Mesothelial cell of epicardium (in vitro differentiated cells): ENCODE data around the gene MCF2L. TPM values are rescaled to one million over a fixed set of nuclear protein-coding genes. Genes with fewer than 3 reads are reported as not detected.

ENCODE experiments used
- DNase-seq, 2 experiments: peaks; one replicate each; pipeline ENCODE4 v3.0.0; 2021; ENCODE audit warnings: low spot score in 2 of 2; ENCODE audit not compliant: unreplicated experiment in 2 of 2
- H3K27ac Mint-ChIP-seq: 2 replicates; pipeline ENCODE4 v1.8.0; 2021; ENCODE audit warnings: mixed read lengths
- H3K27me3 Mint-ChIP-seq: 2 replicates; pipeline ENCODE4 v1.8.0; 2021; ENCODE audit warnings: low read depth, mixed read lengths
- H3K36me3 Mint-ChIP-seq: 2 replicates; pipeline ENCODE4 v1.8.0; 2021; ENCODE audit warnings: mixed read lengths
- H3K4me1 Mint-ChIP-seq: 2 replicates; pipeline ENCODE4 v1.8.0; 2021; ENCODE audit warnings: mixed read lengths
- H3K4me3 Mint-ChIP-seq: 2 replicates; pipeline ENCODE4 v1.8.0; 2021; ENCODE audit warnings: mild to moderate bottlenecking, moderate library complexity, mixed read lengths
- H3K9me3 Mint-ChIP-seq: 2 replicates; pipeline ENCODE4 v1.8.0; 2021; ENCODE audit warnings: mixed read lengths
- total RNA-seq: library from RNA; stranded (reverse); gene quantifications from 3 replicates; pipeline ENCODE4 v1.2.1, GENCODE V29; 2021
- TF ChIP-seq, protein P1 (sequence below): fragments of 200-600 bp; sonication (generic); IDR thresholded peaks from one replicate; pipeline ENCODE4 v1.5.0; 2021; ENCODE audit warnings: antibody characterized with exemption; ENCODE audit not compliant: unreplicated experiment

Gene MCF2L
- total RNA-seq, 1 donor from 2014 or later, result 36.6 TPM

DNA sequence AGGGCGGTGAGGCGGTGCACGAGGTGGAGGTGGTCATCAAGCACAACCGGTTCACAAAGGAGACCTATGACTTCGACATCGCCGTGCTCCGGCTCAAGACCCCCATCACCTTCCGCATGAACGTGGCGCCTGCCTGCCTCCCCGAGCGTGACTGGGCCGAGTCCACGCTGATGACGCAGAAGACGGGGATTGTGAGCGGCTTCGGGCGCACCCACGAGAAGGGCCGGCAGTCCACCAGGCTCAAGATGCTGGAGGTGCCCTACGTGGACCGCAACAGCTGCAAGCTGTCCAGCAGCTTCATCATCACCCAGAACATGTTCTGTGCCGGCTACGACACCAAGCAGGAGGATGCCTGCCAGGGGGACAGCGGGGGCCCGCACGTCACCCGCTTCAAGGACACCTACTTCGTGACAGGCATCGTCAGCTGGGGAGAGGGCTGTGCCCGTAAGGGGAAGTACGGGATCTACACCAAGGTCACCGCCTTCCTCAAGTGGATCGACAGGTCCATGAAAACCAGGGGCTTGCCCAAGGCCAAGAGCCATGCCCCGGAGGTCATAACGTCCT lies 180.0 kb downstream of the MCF2L start:
- TF ChIP-seq, protein P1, sequence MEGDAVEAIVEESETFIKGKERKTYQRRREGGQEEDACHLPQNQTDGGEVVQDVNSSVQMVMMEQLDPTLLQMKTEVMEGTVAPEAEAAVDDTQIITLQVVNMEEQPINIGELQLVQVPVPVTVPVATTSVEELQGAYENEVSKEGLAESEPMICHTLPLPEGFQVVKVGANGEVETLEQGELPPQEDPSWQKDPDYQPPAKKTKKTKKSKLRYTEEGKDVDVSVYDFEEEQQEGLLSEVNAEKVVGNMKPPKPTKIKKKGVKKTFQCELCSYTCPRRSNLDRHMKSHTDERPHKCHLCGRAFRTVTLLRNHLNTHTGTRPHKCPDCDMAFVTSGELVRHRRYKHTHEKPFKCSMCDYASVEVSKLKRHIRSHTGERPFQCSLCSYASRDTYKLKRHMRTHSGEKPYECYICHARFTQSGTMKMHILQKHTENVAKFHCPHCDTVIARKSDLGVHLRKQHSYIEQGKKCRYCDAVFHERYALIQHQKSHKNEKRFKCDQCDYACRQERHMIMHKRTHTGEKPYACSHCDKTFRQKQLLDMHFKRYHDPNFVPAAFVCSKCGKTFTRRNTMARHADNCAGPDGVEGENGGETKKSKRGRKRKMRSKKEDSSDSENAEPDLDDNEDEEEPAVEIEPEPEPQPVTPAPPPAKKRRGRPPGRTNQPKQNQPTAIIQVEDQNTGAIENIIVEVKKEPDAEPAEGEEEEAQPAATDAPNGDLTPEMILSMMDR, result no peak
- Mint-ChIP-seq H3K27ac (no peak overlapping the region), H3K27me3 (peaks cover 32% of the 10 kb centered on the region), H3K4me1 (peaks cover 11% of the 10 kb centered on the region), H3K9me3 (no peaks in the 10 kb centered on the region), H3K4me3 (no peak overlapping the region), H3K36me3 (no peaks in the 10 kb centered on the region)
- DNase-seq, result no peak

Other genes starting within 250 kb of the MCF2L start
- 3.5 to 4.1 TPM (median 3.5 TPM) in 3 replicates for gene F7, start 136.6 kb downstream of the MCF2L start, total RNA-seq
- gene F10, start 153.6 kb downstream of the MCF2L start, total RNA-seq, result 12.1 to 15.1 TPM (median 12.3 TPM) in 3 replicates
- not detected in 3 replicates for gene PROZ, start 189.4 kb downstream of the MCF2L start, total RNA-seq
- gene PCID2, start 239.5 kb downstream of the MCF2L start, total RNA-seq, result 44.9 to 53.5 TPM (median 51.2 TPM) in 3 replicates
- gene CUL4A, start 240.4 kb downstream of the MCF2L start, total RNA-seq, result 74.4 to 79.8 TPM (median 75.3 TPM) in 3 replicates